ENCODE data around the gene TTC38. TPM values are rescaled to one million over a fixed set of nuclear protein-coding genes. Genes with fewer than 3 reads are reported as not detected.

TTC38 gene
- total and polyA plus RNA-seq, 2 donors (not counting 3 experiments of a cell fraction or from before 2014, with no cell fraction given) = 31.6 to 39.7 TPM

DNA sequence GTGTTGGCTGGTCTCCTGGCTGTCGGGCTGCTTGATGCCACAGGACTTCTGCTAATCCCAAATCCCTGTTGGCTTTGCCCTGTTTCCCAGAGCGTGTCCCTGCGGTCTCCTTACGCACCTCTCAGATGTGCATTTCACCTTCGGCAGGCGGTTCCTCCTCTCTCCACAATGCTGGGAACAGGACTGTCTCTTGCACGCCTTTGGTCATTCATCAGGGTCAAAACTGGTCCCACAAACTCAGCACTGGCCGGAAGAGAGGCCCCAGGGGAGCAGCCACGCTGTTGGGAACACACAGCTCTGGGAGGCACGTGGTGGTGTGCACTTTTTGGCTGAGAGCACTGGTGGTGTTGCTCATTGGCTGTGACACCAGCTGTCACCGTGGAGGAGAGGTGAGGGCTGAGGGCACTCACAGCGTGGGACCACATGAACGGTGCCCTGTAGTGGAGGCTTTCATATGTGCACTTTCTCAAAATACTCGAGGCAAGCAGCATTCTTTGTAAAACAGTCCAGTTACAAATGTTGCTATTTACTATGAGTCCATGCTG, 52.4 kb downstream of the TTC38 start:
- FAIRE-seq = no peak

More for the DNA sequence above, 52.4 kb downstream of the TTC38 start:
- ChIA-PET CTCF (interaction anchor here (2.9 kb wide), 1 partner anchor 198 kb away, joined by 12 read pairs; no protein-coding TSS in a partner anchor), POLR2A (no interaction called here)
- no peak for DNase-seq (ENCODE audit: low read depth, low spot score)
- H3K9me3 ChIP-seq (replicated peaks; ENCODE audit: control insufficient read depth, insufficient read depth, low read length) = no peaks in the 10 kb centered on the region
- TF ChIP-seq EZH2 (IDR thresholded peaks at IDR 0.05; ENCODE audit: borderline replicate concordance, low read depth, low read length, severe bottlenecking) (no peak), JUN (IDR thresholded peaks at IDR 0.05; ENCODE audit: borderline replicate concordance, insufficient read depth, insufficient read length, low read depth) (no peak), GATA2 (IDR thresholded peaks at IDR 0.05; ENCODE audit: insufficient read depth, insufficient read length, low read depth, low read length) (no peak), FOS (IDR thresholded peaks at IDR 0.05; ENCODE audit: borderline replicate concordance, insufficient read depth, low read length) (no peak), POLR2AphosphoS5 (IDR thresholded peaks at IDR 0.05; ENCODE audit: insufficient read depth, low read depth, low read length) (no peak), POLR2A (IDR thresholded peaks at IDR 0.05; ENCODE audit: low read depth, low read length) (no peak), MYC (IDR thresholded peaks at IDR 0.05; ENCODE audit: low read depth, low read length) (no peak)
- TF ChIP-seq, protein P1, sequence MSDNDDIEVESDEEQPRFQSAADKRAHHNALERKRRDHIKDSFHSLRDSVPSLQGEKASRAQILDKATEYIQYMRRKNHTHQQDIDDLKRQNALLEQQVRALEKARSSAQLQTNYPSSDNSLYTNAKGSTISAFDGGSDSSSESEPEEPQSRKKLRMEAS (IDR thresholded peaks at IDR 0.05; ENCODE audit: insufficient read depth, insufficient read length) = no peak
- TF ChIP-seq, protein P2, sequence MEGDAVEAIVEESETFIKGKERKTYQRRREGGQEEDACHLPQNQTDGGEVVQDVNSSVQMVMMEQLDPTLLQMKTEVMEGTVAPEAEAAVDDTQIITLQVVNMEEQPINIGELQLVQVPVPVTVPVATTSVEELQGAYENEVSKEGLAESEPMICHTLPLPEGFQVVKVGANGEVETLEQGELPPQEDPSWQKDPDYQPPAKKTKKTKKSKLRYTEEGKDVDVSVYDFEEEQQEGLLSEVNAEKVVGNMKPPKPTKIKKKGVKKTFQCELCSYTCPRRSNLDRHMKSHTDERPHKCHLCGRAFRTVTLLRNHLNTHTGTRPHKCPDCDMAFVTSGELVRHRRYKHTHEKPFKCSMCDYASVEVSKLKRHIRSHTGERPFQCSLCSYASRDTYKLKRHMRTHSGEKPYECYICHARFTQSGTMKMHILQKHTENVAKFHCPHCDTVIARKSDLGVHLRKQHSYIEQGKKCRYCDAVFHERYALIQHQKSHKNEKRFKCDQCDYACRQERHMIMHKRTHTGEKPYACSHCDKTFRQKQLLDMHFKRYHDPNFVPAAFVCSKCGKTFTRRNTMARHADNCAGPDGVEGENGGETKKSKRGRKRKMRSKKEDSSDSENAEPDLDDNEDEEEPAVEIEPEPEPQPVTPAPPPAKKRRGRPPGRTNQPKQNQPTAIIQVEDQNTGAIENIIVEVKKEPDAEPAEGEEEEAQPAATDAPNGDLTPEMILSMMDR (IDR thresholded peaks at IDR 0.05; ENCODE audit: extremely low read depth in 1 of 2, insufficient read depth in 1 of 2, low read depth in 1 of 2, low read length in 2 of 2) = no peak
- no peak overlapping the region for H3K4me3 ChIP-seq (replicated peaks in 1 of 3; ENCODE audit: insufficient read depth in 1 of 3, low read depth in 1 of 3, low read length in 3 of 3)
- H3K27ac ChIP-seq (ENCODE audit: insufficient read depth, low read depth, low read length) = no peak overlapping the region
- intact Hi-C loops (cut with micrococcal nuclease) (no loop called here), dilution Hi-C loops (cut with MboI; ENCODE audit: extremely low pct_ligation_motif_present, low sequenced_read_pairs) (no loop called here)
- H3K4me1 ChIP-seq (ENCODE audit: control insufficient read depth, extremely low read depth, insufficient read depth, low read length) = no peaks in the 10 kb centered on the region
- H3K9ac ChIP-seq (replicated peaks; ENCODE audit: extremely low read depth, insufficient read depth, low read length) = no peak overlapping the region
- BruUV-seq (replicated peaks) = no TSS peak
- no peak overlapping the region for H3K4me2 ChIP-seq (ENCODE audit: insufficient read depth, low read length)
- H3K36me3 ChIP-seq (ENCODE audit: control insufficient read depth in 2 of 2, extremely low read depth in 1 of 2, insufficient read depth in 2 of 2, low read length in 2 of 2) = peaks cover 4 to 14% of the 10 kb centered on the region in 2 experiments
- no peaks in the 10 kb centered on the region for H3K9me1 ChIP-seq (replicated peaks; ENCODE audit: control insufficient read depth, extremely low read depth, insufficient read depth, low read length)
- H2AFZ ChIP-seq (ENCODE audit: low read depth, low read length) = no peak overlapping the region
- peaks cover 34% of the 10 kb centered on the region for H3K79me2 ChIP-seq (ENCODE audit: control insufficient read depth, insufficient read depth, low read length)
- no peaks in the 10 kb centered on the region for H4K20me1 ChIP-seq (replicated peaks; ENCODE audit: control insufficient read depth, extremely low read depth, insufficient read depth, low read length)
- H3K27me3 ChIP-seq (ENCODE audit: control insufficient read depth in 2 of 2, insufficient read depth in 2 of 2, low read length in 2 of 2) = no peaks in the 10 kb centered on the region

Data from endothelial cell of umbilical vein (primary cell).